Keratinocyte (primary cell): ENCODE data around the gene KRTAP1-4.

ENCODE experiments used
- CTCF ChIP-seq, 3 experiments: IDR thresholded peaks in 1 of 3; conservative IDR thresholded peaks in 1 of 3; optimal IDR thresholded peaks in 1 of 3; 2 replicates in 2 of 3; 3 replicates in 1 of 3; pipeline versions ENCODE3 to v1.5.1; 2011; ENCODE audit warnings: low read length in 3 of 3, mild to moderate bottlenecking in 3 of 3, moderate library complexity in 2 of 3, control low read depth in 1 of 3, inconsistent platforms in 1 of 3; ENCODE audit not compliant: insufficient read depth in 2 of 3; ENCODE audit errors: extremely low read depth in 1 of 3
- EZH2 ChIP-seq: IDR thresholded peaks from one replicate; pipeline ENCODE4 v1.6.1; 2012; ENCODE audit warnings: inconsistent platforms, mild to moderate bottlenecking, low read length, moderate library complexity

GRCh38 chr17:41049110-41049509, 19.1 kb upstream of the KRTAP1-4 start:
- TF ChIP-seq CTCF (optimal IDR thresholded peaks at IDR 0.05 in 1 of 3, IDR thresholded peaks at IDR 0.05 in 1 of 3, conservative IDR thresholded peaks at IDR 0.05 in 1 of 3; ENCODE audit: extremely low read depth in 1 of 3, insufficient read depth in 2 of 3, low read length in 3 of 3) (no peak), EZH2 (no peak)
